ENCODE data around the gene TSHZ1.

DNA sequence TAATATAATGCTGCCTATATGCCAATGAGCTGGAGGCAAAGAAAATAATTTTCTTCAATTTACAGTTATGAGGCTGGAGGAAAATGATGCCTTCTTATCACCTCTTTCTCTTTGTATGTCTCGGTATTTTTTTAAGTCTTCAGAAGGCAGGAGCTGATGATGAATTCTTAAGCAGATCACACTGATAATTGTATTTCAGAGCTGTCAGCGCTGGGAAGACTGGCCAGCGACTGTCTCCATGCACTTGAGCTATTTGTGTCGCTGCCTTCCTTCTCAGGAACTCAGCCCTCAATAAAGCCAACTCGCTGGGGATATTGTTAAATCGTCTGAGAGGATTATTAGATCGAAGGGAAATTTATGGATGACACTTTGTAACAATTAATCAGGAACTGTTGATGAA is 42.0 kb upstream of the TSHZ1 start:
- TF ChIP-seq POLR2A (IDR thresholded peaks at IDR 0.05): no peak
- TF ChIP-seq, protein P1, sequence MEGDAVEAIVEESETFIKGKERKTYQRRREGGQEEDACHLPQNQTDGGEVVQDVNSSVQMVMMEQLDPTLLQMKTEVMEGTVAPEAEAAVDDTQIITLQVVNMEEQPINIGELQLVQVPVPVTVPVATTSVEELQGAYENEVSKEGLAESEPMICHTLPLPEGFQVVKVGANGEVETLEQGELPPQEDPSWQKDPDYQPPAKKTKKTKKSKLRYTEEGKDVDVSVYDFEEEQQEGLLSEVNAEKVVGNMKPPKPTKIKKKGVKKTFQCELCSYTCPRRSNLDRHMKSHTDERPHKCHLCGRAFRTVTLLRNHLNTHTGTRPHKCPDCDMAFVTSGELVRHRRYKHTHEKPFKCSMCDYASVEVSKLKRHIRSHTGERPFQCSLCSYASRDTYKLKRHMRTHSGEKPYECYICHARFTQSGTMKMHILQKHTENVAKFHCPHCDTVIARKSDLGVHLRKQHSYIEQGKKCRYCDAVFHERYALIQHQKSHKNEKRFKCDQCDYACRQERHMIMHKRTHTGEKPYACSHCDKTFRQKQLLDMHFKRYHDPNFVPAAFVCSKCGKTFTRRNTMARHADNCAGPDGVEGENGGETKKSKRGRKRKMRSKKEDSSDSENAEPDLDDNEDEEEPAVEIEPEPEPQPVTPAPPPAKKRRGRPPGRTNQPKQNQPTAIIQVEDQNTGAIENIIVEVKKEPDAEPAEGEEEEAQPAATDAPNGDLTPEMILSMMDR (IDR thresholded peaks at IDR 0.05): no peak
